GM12878 (cell line): ENCODE measurements around the gene AHCYL2.

ENCODE experiments used
- BRCA1 ChIP-seq: IDR thresholded peaks from 2 replicates; pipeline ENCODE4 v1.6.1; 2011; ENCODE audit warnings: low read depth, low read length, improper control_type of control experiment
- MYC ChIP-seq: IDR thresholded peaks from 2 replicates; pipeline ENCODE4 v1.6.1; 2011; ENCODE audit warnings: mild to moderate bottlenecking, low read length, moderate library complexity, inconsistent platforms; ENCODE audit not compliant: insufficient read depth, insufficient replicate concordance, insufficient read length, severe bottlenecking
- NR2C2 ChIP-seq: IDR thresholded peaks from 2 replicates; pipeline ENCODE4 v1.6.1; 2011; ENCODE audit warnings: borderline replicate concordance, low read depth; ENCODE audit not compliant: control insufficient read depth, insufficient read length
- NR2F1 ChIP-seq: fragments of 450-650 bp; conservative IDR thresholded peaks from 2 replicates; pipeline ENCODE4 v1.6.1; 2017; ENCODE audit warnings: mild to moderate bottlenecking
- RUNX3 ChIP-seq: IDR thresholded peaks from 2 replicates; pipeline ENCODE4 v1.6.1; 2012; ENCODE audit warnings: low read length, inconsistent platforms
- SP1 ChIP-seq: IDR thresholded peaks from one replicate; pipeline ENCODE4 v1.6.1; 2011; ENCODE audit warnings: low read depth, low read length
- SREBF1 ChIP-seq: IDR thresholded peaks from 2 replicates; pipeline ENCODE4 v1.6.1; 2012; ENCODE audit warnings: mild to moderate bottlenecking, low read length
- TARDBP ChIP-seq: IDR thresholded peaks from 2 replicates; pipeline ENCODE4 v1.6.1; 2016; ENCODE audit warnings: borderline replicate concordance
- TF ChIP-seq, protein P1 (sequence below): IDR thresholded peaks from 2 replicates; pipeline ENCODE4 v1.6.1; 2011; ENCODE audit warnings: low read depth, low read length, improper control_type of control experiment, borderline replicate concordance
- TF ChIP-seq, protein P2 (sequence below): IDR thresholded peaks from 2 replicates; pipeline ENCODE4 v1.6.1; 2012; ENCODE audit warnings: mild to moderate bottlenecking, low read depth, low read length
- TF ChIP-seq, protein P3 (sequence below), 3 experiments: IDR thresholded peaks in 2 of 3; conservative IDR thresholded peaks in 1 of 3; 2 replicates each; pipeline ENCODE4 v1.5.1; 2011; ENCODE audit warnings: low read depth in 3 of 3, low read length in 3 of 3, mild to moderate bottlenecking in 3 of 3, control low read depth in 2 of 3, moderate library complexity in 2 of 3, inconsistent platforms in 1 of 3, mixed read lengths in 1 of 3; ENCODE audit not compliant: control insufficient read depth in 2 of 3, insufficient read depth in 1 of 3; ENCODE audit errors: extremely low read depth in 1 of 3

DNA sequence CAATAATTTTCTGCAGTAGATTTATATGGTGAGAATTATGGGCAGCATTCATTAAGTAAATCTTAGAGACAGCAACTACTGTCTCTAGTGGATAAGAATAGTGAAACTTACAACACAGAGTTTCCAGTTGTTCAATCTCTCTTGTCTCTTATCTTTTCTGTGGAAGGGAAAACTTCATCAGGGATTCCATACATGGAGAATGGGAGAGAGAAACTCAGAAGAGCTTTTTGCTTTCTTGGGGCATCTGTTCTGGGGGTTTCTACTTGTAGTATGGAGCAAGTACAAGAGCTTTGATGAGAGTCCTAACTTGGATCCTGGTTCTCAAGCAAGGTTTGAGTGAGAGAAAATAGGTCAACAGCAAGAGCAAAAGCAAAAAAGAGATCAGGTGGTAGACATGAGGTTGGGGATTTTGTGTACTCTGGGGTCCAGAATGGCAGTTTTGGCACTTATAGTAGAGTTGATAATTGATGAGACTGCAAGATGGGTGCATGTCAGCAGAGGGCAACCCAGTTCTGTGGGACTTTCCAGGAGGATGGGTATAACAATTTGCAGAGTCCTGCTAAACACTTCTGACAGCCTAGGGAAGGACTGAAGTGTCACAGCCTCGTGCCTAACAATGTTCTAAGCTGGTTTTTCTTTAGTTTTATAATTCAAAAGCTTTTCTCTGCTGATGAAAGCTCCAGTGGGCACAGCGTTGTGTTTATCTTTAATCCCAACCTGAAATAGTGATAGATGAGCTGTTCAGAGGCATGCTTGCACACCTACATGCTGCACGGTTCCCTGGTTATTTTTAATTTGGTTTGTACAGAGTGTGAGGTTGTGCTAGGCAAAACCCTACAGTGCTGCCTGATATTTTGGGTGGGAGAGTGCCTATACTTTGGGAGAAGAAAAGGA is 177.4 kb downstream of the AHCYL2 start:
- TF ChIP-seq, protein P1, sequence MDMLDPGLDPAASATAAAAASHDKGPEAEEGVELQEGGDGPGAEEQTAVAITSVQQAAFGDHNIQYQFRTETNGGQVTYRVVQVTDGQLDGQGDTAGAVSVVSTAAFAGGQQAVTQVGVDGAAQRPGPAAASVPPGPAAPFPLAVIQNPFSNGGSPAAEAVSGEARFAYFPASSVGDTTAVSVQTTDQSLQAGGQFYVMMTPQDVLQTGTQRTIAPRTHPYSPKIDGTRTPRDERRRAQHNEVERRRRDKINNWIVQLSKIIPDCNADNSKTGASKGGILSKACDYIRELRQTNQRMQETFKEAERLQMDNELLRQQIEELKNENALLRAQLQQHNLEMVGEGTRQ = no peak; the same call in 1 of the 2 replicates
- TF ChIP-seq, protein P2, sequence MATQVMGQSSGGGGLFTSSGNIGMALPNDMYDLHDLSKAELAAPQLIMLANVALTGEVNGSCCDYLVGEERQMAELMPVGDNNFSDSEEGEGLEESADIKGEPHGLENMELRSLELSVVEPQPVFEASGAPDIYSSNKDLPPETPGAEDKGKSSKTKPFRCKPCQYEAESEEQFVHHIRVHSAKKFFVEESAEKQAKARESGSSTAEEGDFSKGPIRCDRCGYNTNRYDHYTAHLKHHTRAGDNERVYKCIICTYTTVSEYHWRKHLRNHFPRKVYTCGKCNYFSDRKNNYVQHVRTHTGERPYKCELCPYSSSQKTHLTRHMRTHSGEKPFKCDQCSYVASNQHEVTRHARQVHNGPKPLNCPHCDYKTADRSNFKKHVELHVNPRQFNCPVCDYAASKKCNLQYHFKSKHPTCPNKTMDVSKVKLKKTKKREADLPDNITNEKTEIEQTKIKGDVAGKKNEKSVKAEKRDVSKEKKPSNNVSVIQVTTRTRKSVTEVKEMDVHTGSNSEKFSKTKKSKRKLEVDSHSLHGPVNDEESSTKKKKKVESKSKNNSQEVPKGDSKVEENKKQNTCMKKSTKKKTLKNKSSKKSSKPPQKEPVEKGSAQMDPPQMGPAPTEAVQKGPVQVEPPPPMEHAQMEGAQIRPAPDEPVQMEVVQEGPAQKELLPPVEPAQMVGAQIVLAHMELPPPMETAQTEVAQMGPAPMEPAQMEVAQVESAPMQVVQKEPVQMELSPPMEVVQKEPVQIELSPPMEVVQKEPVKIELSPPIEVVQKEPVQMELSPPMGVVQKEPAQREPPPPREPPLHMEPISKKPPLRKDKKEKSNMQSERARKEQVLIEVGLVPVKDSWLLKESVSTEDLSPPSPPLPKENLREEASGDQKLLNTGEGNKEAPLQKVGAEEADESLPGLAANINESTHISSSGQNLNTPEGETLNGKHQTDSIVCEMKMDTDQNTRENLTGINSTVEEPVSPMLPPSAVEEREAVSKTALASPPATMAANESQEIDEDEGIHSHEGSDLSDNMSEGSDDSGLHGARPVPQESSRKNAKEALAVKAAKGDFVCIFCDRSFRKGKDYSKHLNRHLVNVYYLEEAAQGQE = no peak
- TF ChIP-seq SREBF1 (no peak), SP1 (no peak), MYC (no peak), RUNX3 (no peak), TARDBP (no peak), NR2C2 (no peak), BRCA1 (no peak), NR2F1 (peak; percentile 64)
- TF ChIP-seq, protein P3, sequence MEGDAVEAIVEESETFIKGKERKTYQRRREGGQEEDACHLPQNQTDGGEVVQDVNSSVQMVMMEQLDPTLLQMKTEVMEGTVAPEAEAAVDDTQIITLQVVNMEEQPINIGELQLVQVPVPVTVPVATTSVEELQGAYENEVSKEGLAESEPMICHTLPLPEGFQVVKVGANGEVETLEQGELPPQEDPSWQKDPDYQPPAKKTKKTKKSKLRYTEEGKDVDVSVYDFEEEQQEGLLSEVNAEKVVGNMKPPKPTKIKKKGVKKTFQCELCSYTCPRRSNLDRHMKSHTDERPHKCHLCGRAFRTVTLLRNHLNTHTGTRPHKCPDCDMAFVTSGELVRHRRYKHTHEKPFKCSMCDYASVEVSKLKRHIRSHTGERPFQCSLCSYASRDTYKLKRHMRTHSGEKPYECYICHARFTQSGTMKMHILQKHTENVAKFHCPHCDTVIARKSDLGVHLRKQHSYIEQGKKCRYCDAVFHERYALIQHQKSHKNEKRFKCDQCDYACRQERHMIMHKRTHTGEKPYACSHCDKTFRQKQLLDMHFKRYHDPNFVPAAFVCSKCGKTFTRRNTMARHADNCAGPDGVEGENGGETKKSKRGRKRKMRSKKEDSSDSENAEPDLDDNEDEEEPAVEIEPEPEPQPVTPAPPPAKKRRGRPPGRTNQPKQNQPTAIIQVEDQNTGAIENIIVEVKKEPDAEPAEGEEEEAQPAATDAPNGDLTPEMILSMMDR (IDR thresholded peaks at IDR 0.05 in 2 of 3, conservative IDR thresholded peaks at IDR 0.05 in 1 of 3; ENCODE audit: control insufficient read depth in 2 of 3, extremely low read depth in 1 of 3, insufficient read depth in 1 of 3, low read depth in 3 of 3, low read length in 3 of 3) = peak; percentile 34 to 64 (median 37); a peak in 4 of 6 replicates
